ENCODE data around the gene MAP2K3.

- no peak for TF ChIP-seq CTCF (IDR thresholded peaks at IDR 0.05; ENCODE audit: low read length)
- TF ChIP-seq EZH2 (IDR thresholded peaks at IDR 0.05; ENCODE audit: borderline replicate concordance, low read length): no peak
These were observed at the start of gene MAP2K3 for GRCh38 chr17:21284319-21285163.

Measured in OCI-LY1 (cell line).